Activated CD4-positive, CD25-positive, alpha-beta regulatory T cell treated with anti-CD3 and anti-CD28 coated beads, Interleukin-2, amount 50 U/mL, for 16 hours (primary cell): ENCODE measurements around the gene TDRD6.
"Not testable (repeated sequence)": the region's sequence is repeated elsewhere in the genome, so short reads cannot be mapped to it uniquely, and the experiment has no call there.

Source experiments
- DNase-seq: peaks from one replicate; pipeline ENCODE4 v3.0.0-alpha.2; 2020; ENCODE audit warnings: low read depth, low spot score

Gene TDRD6

GRCh38 chr6:46687619-46688097, at the start of gene TDRD6:
TDRD6 (plus strand) TSS chr6:46687885; CDS start chr6:46688129, 244 bp downstream.
- no peak for DNase-seq

GRCh38 chr6:46637933-46638332, 49.8 kb upstream of the TDRD6 start:
- DNase-seq: no peak

GRCh38 chr6:46638650-46639049, 49.0 kb upstream of the TDRD6 start:
- DNase-seq: no peak

GRCh38 chr6:46642928-46643751, 44.5 kb upstream of the TDRD6 start:
- no peak for DNase-seq

GRCh38 chr6:46645265-46645664, 42.4 kb upstream of the TDRD6 start:
- DNase-seq: no peak

- DNase-seq: not testable (repeated sequence)
Measured at GRCh38 chr6:46648108-46648507, 39.6 kb upstream of the TDRD6 start.

- DNase-seq: no peak
Measured at GRCh38 chr6:46648869-46649492, 38.7 kb upstream of the TDRD6 start.

GRCh38 chr6:46651006-46651405, 36.7 kb upstream of the TDRD6 start:
- no peak for DNase-seq

GRCh38 chr6:46651816-46652215, 35.9 kb upstream of the TDRD6 start:
- no peak for DNase-seq

- no peak for DNase-seq
Measured at GRCh38 chr6:46652232-46652602, 35.5 kb upstream of the TDRD6 start.

- peak; percentile 36 for DNase-seq
Measured at GRCh38 chr6:46652603-46653438, 34.9 kb upstream of the TDRD6 start, which contains the start of the genes CYP39A1 and SLC25A27. CYP39A1 (minus strand) TSS chr6:46652818; CDS start chr6:46652582, 236 bp downstream. SLC25A27 (plus strand) TSS chr6:46652975; CDS start chr6:46653193, 218 bp downstream.

GRCh38 chr6:46653439-46654195, 34.1 kb upstream of the TDRD6 start:
- no peak for DNase-seq

GRCh38 chr6:46655803-46656202, 31.9 kb upstream of the TDRD6 start:
- DNase-seq: no peak

- DNase-seq: no peak
Measured at GRCh38 chr6:46657642-46658041, 30.0 kb upstream of the TDRD6 start.

- no peak for DNase-seq
Measured at GRCh38 chr6:46661483-46661882, 26.2 kb upstream of the TDRD6 start.

GRCh38 chr6:46667377-46667776, 20.3 kb upstream of the TDRD6 start:
- DNase-seq: no peak

GRCh38 chr6:46674410-46674809, 13.3 kb upstream of the TDRD6 start:
- DNase-seq: no peak

GRCh38 chr6:46676604-46677313, 10.9 kb upstream of the TDRD6 start:
- DNase-seq: no peak

GRCh38 chr6:46677314-46677654, 10.4 kb upstream of the TDRD6 start:
- DNase-seq: no peak

- no peak for DNase-seq
Measured at GRCh38 chr6:46684771-46685170, 2.9 kb upstream of the TDRD6 start.
